K562 (cell line): Measurements from ENCODE around the gene KIF5A. TPM values are rescaled to one million over a fixed set of nuclear protein-coding genes. Genes with fewer than 3 reads are reported as not detected.
A peak's percentile ranks its signal among the peaks of the same experiment; 100 is the strongest.

ENCODE experiments used
- CBX5 ChIP-seq: IDR thresholded peaks from 2 replicates; pipeline ENCODE4 v1.6.1; 2014; ENCODE audit warnings: low read depth, borderline replicate concordance
- CTCF ChIP-seq, 3 experiments: IDR thresholded peaks in 2 of 3; conservative IDR thresholded peaks in 1 of 3; 2 replicates each; pipeline ENCODE4 v1.5.1; 2011 to 2012; ENCODE audit warnings: low read length in 3 of 3, mild to moderate bottlenecking in 3 of 3, control low read depth in 2 of 3, improper control_type of control experiment in 1 of 3, inconsistent platforms in 1 of 3, low read depth in 1 of 3, mixed read lengths in 1 of 3, moderate library complexity in 1 of 3; ENCODE audit not compliant: insufficient read depth in 2 of 3
- EHMT2 ChIP-seq: fragments of 450-650 bp; IDR thresholded peaks from 2 replicates; pipeline ENCODE4 v1.6.1; 2018; ENCODE audit warnings: antibody characterized with exemption
- FOXK2 ChIP-seq, 2 experiments: fragments of 450-650 bp; IDR thresholded peaks in 1 of 2; conservative IDR thresholded peaks in 1 of 2; 2 replicates each; pipeline ENCODE4 v1.6.1; 2016; ENCODE audit warnings: low read depth in 2 of 2, mild to moderate bottlenecking in 1 of 2
- HDAC1 ChIP-seq, 2 experiments: fragments of 450-650 bp; IDR thresholded peaks; 2 replicates each; pipeline ENCODE4 v1.6.1; 2016 to 2017; ENCODE audit warnings: inconsistent platforms in 1 of 2, mild to moderate bottlenecking in 1 of 2, moderate library complexity in 1 of 2
- JUND ChIP-seq, 2 experiments: IDR thresholded peaks; 2 replicates in 1 of 2; 3 replicates in 1 of 2; pipeline ENCODE4 v1.6.1; 2011; ENCODE audit warnings: borderline replicate concordance in 2 of 2, low read depth in 2 of 2, low read length in 2 of 2, improper control_type of control experiment in 1 of 2, missing biosample characterization in 1 of 2, missing genetic modification characterization in 1 of 2, missing genetic modification reagents in 1 of 2
- MTA2 ChIP-seq: fragments of 450-650 bp; IDR thresholded peaks from 2 replicates; pipeline ENCODE4 v1.6.1; 2016; ENCODE audit warnings: low read depth
- RBM17 ChIP-seq: fragments of 200-400 bp; formaldehyde crosslinking; IDR thresholded peaks from 2 replicates; pipeline ENCODE4 v1.6.1; 2017; ENCODE audit warnings: low read depth, mild to moderate bottlenecking, low read length, borderline replicate concordance
- RNF2 ChIP-seq: sonication (generic); IDR thresholded peaks from 2 replicates; pipeline ENCODE4 v1.6.1; 2016
- SFPQ ChIP-seq: fragments of 200-400 bp; formaldehyde crosslinking; IDR thresholded peaks from 2 replicates; pipeline ENCODE4 v1.6.1; 2017; ENCODE audit warnings: mild to moderate bottlenecking, low read depth, low read length, moderate library complexity
- SMAD1 ChIP-seq: fragments of 150-350 bp; IDR thresholded peaks from 2 replicates; pipeline ENCODE4 v1.6.1; 2014; ENCODE audit warnings: low read length, low read depth; ENCODE audit not compliant: partially characterized antibody
- STAG1 ChIP-seq: sonication (generic); formaldehyde crosslinking; IDR thresholded peaks from 2 replicates; pipeline ENCODE4 v1.5.0; 2020; ENCODE audit warnings: missing genetic modification reagents, borderline replicate concordance
- ZHX1 ChIP-seq: fragments of 150-350 bp; conservative IDR thresholded peaks from 2 replicates; pipeline ENCODE4 v1.6.1; 2014; ENCODE audit warnings: low read length
- ZNF586 ChIP-seq: fragments of 450-650 bp; formaldehyde crosslinking; conservative IDR thresholded peaks from 2 replicates; pipeline ENCODE4 v1.4.0; 2020; ENCODE audit warnings: mild to moderate bottlenecking, moderate library complexity
- ZNF592 ChIP-seq: fragments of 450-650 bp; IDR thresholded peaks from 2 replicates; pipeline ENCODE4 v1.6.1; 2017; ENCODE audit warnings: antibody characterized with exemption, mild to moderate bottlenecking
- ZNF778 ChIP-seq: fragments of 450-650 bp; formaldehyde crosslinking; IDR thresholded peaks from 2 replicates; pipeline ENCODE4 v1.4.0; 2020; ENCODE audit warnings: mild to moderate bottlenecking, moderate library complexity
- ZZZ3 ChIP-seq: fragments of 450-650 bp; IDR thresholded peaks from 2 replicates; pipeline ENCODE4 v1.6.1; 2016; ENCODE audit warnings: antibody characterized with exemption, mild to moderate bottlenecking, moderate library complexity
- polyA plus RNA-seq, 8 experiments: library from polyadenylated mRNA; depleted of rRNA in 4 of 8; stranded (reverse) in 5 of 8; unstranded in 3 of 8; fragments of >200 nt; fragmentation: Nextera tagmentation in 2 of 8; fragmentation: Illumina TruSeq in 1 of 8; extraction: Ambion mirVana in 2 of 8; extraction: Trizol in 1 of 8; gene quantifications; 2 replicates each; pipeline versions ENCODE4 v1.2.1 to v1.2.3, GENCODE V29; 2011 to 2014; ENCODE audit warnings: inconsistent platforms in 1 of 8, missing spikeins in 1 of 8
- total RNA-seq, 7 experiments: library from RNA; depleted of rRNA in 6 of 7; stranded (reverse); fragments of >200 nt in 6 of 7; fragmentation: Illumina TruSeq in 2 of 7; extraction: Trizol in 2 of 7; gene quantifications; 2 replicates each; pipeline versions ENCODE4 v1.2.1 to v1.2.3, GENCODE V29; 2011 to 2021; ENCODE audit warnings: low replicate concordance in 1 of 7

Gene KIF5A
- total and polyA plus RNA-seq, 9 of the 15 experiments (the other 6 are each of a cell fraction or from before 2014, with no cell fraction given), result 3.4 to 17.7 (median 8.0) TPM

- TF ChIP-seq SMAD1 (no peak), ZNF586 (CRISPR knock-in tag) (no peak), HDAC1 (IDR thresholded peaks at IDR 0.05) (no peak), RBM17 (no peak), MTA2 (no peak), EHMT2 (no peak; the same call in 1 of the 2 replicates), JUND (IDR thresholded peaks at IDR 0.05; ENCODE audit: borderline replicate concordance, low read depth, low read length) (peak; percentile 77), JUND (tag; IDR thresholded peaks at IDR 0.05; ENCODE audit: borderline replicate concordance, low read depth, low read length) (peak; percentile 39; the same call in 1 of the 3 replicates), ZZZ3 (no peak), ZHX1 (no peak), FOXK2 (conservative IDR thresholded peaks at IDR 0.05 in 1 of 2, IDR thresholded peaks at IDR 0.05 in 1 of 2; ENCODE audit: low read depth in 2 of 2) (peak in 1 of 2 experiments; percentile 59; a peak in 2 of 4 replicates), SFPQ (no peak), ZNF778 (CRISPR knock-in tag) (no peak), CTCF (IDR thresholded peaks at IDR 0.05 in 2 of 3, conservative IDR thresholded peaks at IDR 0.05 in 1 of 3; ENCODE audit: insufficient read depth in 2 of 3, low read depth in 1 of 3, low read length in 3 of 3) (no peak), ZNF592 (peak; percentile 67), RNF2 (no peak), CBX5 (no peak), STAG1 (CRISPR knock-in tag) (no peak)
Observed at GRCh38 chr12:57552835-57553313, 3.0 kb downstream of the KIF5A start (continued).
